B cell (primary cell): ENCODE results near the gene ITIH1. TPM values are rescaled to one million over a fixed set of nuclear protein-coding genes. Genes with fewer than 3 reads are reported as not detected.

Experiments
- ATAC-seq: fragments of 200-7000 bp; cut with Tn5 transposase; one replicate; pipeline ENCODE4 v1.10.0; 2021; ENCODE audit warnings: low read depth, mild to moderate bottlenecking, moderate number of reproducible peaks, moderate library complexity
- CTCF ChIA-PET: fragments of 350-600 bp; sonication (Branson Sonifier 250); formaldehyde crosslinking; loops from one replicate; lab custom pipeline; 2021; ENCODE audit warnings: antibody characterized with exemption, inconsistent platforms; lab: Charles Lee
- POLR2A ChIA-PET: fragments of 350-600 bp; sonication (Branson Sonifier 250); formaldehyde crosslinking; loops from one replicate; lab custom pipeline; 2021; ENCODE audit warnings: antibody characterized with exemption; lab: Charles Lee
- DNase-seq: peaks from one replicate; pipeline ENCODE4 v3.0.0; 2013
- H2AFZ ChIP-seq: 2 replicates; pipeline ENCODE4 v1.6.1; 2012; ENCODE audit warnings: mild to moderate bottlenecking, low read depth, low read length; ENCODE audit not compliant: insufficient read depth, poor library complexity, severe bottlenecking
- H3K27ac ChIP-seq, 2 donors: 1 replicate in 1 of 2; 2 replicates in 1 of 2; pipeline ENCODE4 v1.5.1; 2012 to 2013; ENCODE audit warnings: low read length in 2 of 2, mild to moderate bottlenecking in 2 of 2, moderate library complexity in 1 of 2
- H3K27me3 ChIP-seq, 4 experiments: fragments of 200-600 bp in 1 of 4; sonication (generic) in 1 of 4; replicated peaks in 1 of 4; 1 replicate in 2 of 4; 2 replicates in 2 of 4; pipeline versions ENCODE4 v1.6.1 to v1.7.0; 2013 to 2016; ENCODE audit warnings: low read length in 3 of 4, mild to moderate bottlenecking in 2 of 4, mixed read lengths in 1 of 4, moderate library complexity in 1 of 4; ENCODE audit not compliant: insufficient read depth in 4 of 4, control insufficient read depth in 3 of 4; ENCODE audit errors: control extremely low read depth in 1 of 4
- H3K36me3 ChIP-seq, 2 experiments: replicated peaks in 1 of 2; 1 replicate in 1 of 2; 2 replicates in 1 of 2; pipeline versions ENCODE4 v1.6.1 to v1.7.1; 2013; ENCODE audit warnings: low read length in 1 of 2; ENCODE audit not compliant: insufficient read depth in 2 of 2, control insufficient read depth in 1 of 2; ENCODE audit errors: control extremely low read depth in 1 of 2, extremely low read depth in 1 of 2
- H3K4me1 ChIP-seq, 2 donors: fragments of 200-600 bp in 1 of 2; sonication (generic) in 1 of 2; 1 replicate in 1 of 2; 2 replicates in 1 of 2; pipeline versions ENCODE4 v1.5.1 to v1.6.1; 2013 to 2017; ENCODE audit warnings: low read length in 2 of 2; ENCODE audit not compliant: control insufficient read depth in 2 of 2, insufficient read depth in 2 of 2
- H3K4me2 ChIP-seq: replicated peaks from 2 replicates; pipeline ENCODE3; 2012; ENCODE audit warnings: mild to moderate bottlenecking, low read depth, low read length; ENCODE audit not compliant: poor library complexity, severe bottlenecking
- H3K4me3 ChIP-seq, 5 experiments: fragments of 200-600 bp in 1 of 5; sonication (generic) in 1 of 5; 1 replicate in 3 of 5; 2 replicates in 2 of 5; pipeline versions ENCODE4 v1.5.1 to v1.7.0; 2011 to 2016; ENCODE audit warnings: low read length in 4 of 5, mild to moderate bottlenecking in 4 of 5, low read depth in 2 of 5, control low read depth in 1 of 5, moderate library complexity in 1 of 5; ENCODE audit not compliant: insufficient read depth in 1 of 5; ENCODE audit errors: control extremely low read depth in 1 of 5, extremely low read depth in 1 of 5
- H3K79me2 ChIP-seq: fragments of 200-600 bp; sonication (generic); one replicate; pipeline ENCODE4 v1.6.0; 2016; ENCODE audit warnings: low read length; ENCODE audit not compliant: control insufficient read depth, insufficient read depth
- H3K9ac ChIP-seq: fragments of 200-600 bp; sonication (generic); 2 replicates; pipeline ENCODE4 v1.6.1; 2017; ENCODE audit warnings: mild to moderate bottlenecking, low read length, moderate library complexity
- H3K9me3 ChIP-seq, 3 donors: one replicate each; pipeline versions ENCODE4 v1.6.1 to v1.7.1; 2013; ENCODE audit warnings: low read length in 2 of 3; ENCODE audit not compliant: control insufficient read depth in 2 of 3, insufficient read depth in 1 of 3; ENCODE audit errors: control extremely low read depth in 1 of 3
- H4K20me1 ChIP-seq: 2 replicates; pipeline ENCODE4 v1.6.0; 2012; ENCODE audit warnings: mild to moderate bottlenecking, low read length; ENCODE audit not compliant: insufficient read depth, control insufficient read depth, poor library complexity, severe bottlenecking
- H3K27ac Mint-ChIP-seq: one replicate; pipeline ENCODE4 v1.8.0; 2021; ENCODE audit warnings: mixed read lengths
- H3K27me3 Mint-ChIP-seq: one replicate; pipeline ENCODE4 v1.8.0; 2021; ENCODE audit warnings: mixed read lengths
- H3K4me1 Mint-ChIP-seq: one replicate; pipeline ENCODE4 v1.8.0; 2021; ENCODE audit warnings: mixed read lengths
- H3K4me3 Mint-ChIP-seq: one replicate; pipeline ENCODE4 v1.8.0; 2021; ENCODE audit warnings: mixed read lengths
- H3K9me3 Mint-ChIP-seq: one replicate; pipeline ENCODE4 v1.8.0; 2022; ENCODE audit warnings: mixed read lengths; ENCODE audit not compliant: insufficient read depth
- CTCF ChIP-seq: fragments of 200-600 bp; IDR thresholded peaks from one replicate; pipeline ENCODE4 v1.8.0; 2022; ENCODE audit warnings: antibody characterized with exemption, mild to moderate bottlenecking
- EZH2 ChIP-seq: IDR thresholded peaks from 2 replicates; pipeline ENCODE4 v1.6.1; 2012; ENCODE audit warnings: borderline replicate concordance, low read depth, mild to moderate bottlenecking, moderate library complexity, low read length; ENCODE audit not compliant: insufficient read depth, poor library complexity, severe bottlenecking
- WGBS: methylation state at CpG from one replicate; pipeline ENCODE4 v1.1.5; 2013; ENCODE audit warnings: missing lambda C conversion rate; ENCODE audit not compliant: insufficient coverage; 5-methylcytosine and 5-hydroxymethylcytosine counted together
- intact Hi-C: fragments of 100-400 bp; cut with micrococcal nuclease; formaldehyde crosslinking; loops from one replicate; pipeline ENCODE4 v1.10.0; 2022
- polyA plus RNA-seq: library from polyadenylated mRNA; depleted of rRNA; stranded (reverse); fragments of >200 nt; gene quantifications from 2 replicates; pipeline ENCODE4 v1.2.3, GENCODE V29; 2012
- total RNA-seq, 2 donors: library from RNA; stranded (reverse); fragments of 120-200 nt in 1 of 2; gene quantifications; 1 replicate in 1 of 2; 2 replicates in 1 of 2; pipeline versions ENCODE4 v1.2.3 to v1.2.4, GENCODE V29; 2013 to 2022

The ITIH1 gene
- total and polyA plus RNA-seq, 2 donors (not counting 1 experiment from before 2014, with no cell fraction given) = 2.0 TPM; not detected in 1

DNA sequence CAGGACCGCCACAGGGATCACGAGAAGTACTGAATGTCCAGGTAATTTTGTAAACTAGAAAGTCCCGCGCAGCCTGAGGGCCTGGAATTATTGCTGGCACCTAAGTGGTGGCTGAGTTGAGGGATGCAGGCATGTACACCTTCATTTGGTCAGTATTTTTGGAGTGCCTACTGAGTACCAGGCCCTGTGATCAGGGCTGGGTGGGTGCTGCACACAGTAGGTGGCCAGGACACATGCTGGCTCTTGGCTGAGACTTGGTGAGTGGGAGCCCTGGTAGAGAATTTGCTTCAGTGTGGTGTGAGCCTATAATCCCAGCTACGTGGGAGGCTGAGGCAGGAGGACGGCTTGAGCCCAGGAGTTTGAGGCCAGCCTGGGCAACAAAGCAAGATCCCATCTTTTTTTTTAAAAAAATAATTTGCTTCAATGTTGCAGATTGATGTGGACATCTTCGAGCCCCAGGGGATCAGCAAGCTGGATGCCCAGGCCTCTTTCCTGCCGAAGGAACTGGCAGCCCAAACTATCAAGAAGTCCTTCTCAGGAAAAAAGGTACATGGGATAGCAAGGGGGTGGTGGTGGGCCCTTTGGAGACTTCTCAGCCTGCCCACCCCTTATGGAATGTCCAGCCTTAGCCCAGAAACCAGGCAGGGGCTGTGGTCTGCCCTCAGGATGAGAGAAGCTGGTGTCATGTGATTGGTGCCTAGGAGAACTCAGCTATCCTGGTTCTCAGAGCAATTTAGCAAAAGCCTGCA is 2.6 kb downstream of the ITIH1 start:
- Histone ChIP-seq H3K27me3 (no peaks in the 10 kb centered on the region), H3K79me2 (no peaks in the 10 kb centered on the region), H3K9ac (no peak overlapping the region), H3K27ac (peak overlapping the region; percentile 88 to 90), H3K9me3 (no peaks in the 10 kb centered on the region), H2AFZ (peak overlapping the region; percentile 56), H3K4me3 (no peak overlapping the region), H3K36me3 (no peaks in the 10 kb centered on the region), H4K20me1 (no peaks in the 10 kb centered on the region), H3K4me1 (peaks cover 14 to 19% of the 10 kb centered on the region in 2 donors), H3K4me2 (peak overlapping the region; percentile 51)
- no peak for TF ChIP-seq EZH2
- no peaks in the 10 kb centered on the region for H3K9me3 Mint-ChIP-seq
- H3K4me3 Mint-ChIP-seq = peak overlapping the region; percentile 18
- H3K4me1 Mint-ChIP-seq = peaks cover 14% of the 10 kb centered on the region
- POLR2A ChIA-PET = interaction anchor here (0.5 to 1.9 kb wide), 2 partner anchors 9 to 75 kb away, joined by 8 to 15 read pairs; partner anchors contain the start of gene NEK4
- H3K27me3 Mint-ChIP-seq = peaks cover 4% of the 10 kb centered on the region
- ATAC-seq = peak; percentile 6
- H3K27ac Mint-ChIP-seq = peak overlapping the region; percentile 91
- intact Hi-C loops = loop anchor here (1.0 kb wide), 1 partner anchor 9 kb away; no protein-coding TSS in a partner anchor
- 65% methylated on average over 6 of the region's 8 CpGs for WGBS
- CTCF ChIA-PET = interaction anchor here (0.6 to 1.4 kb wide), 3 partner anchors 9 to 559 kb away, joined by 3 to 8 read pairs (median 4); partner anchors contain the start of gene NEK4
- no peak for DNase-seq

GRCh38 chr3:52781741-52782140 is 4.3 kb downstream of the ITIH1 start:
- CTCF ChIA-PET = no interaction called here
- no peaks in the 10 kb centered on the region for H3K36me3 ChIP-seq

More at GRCh38 chr3:52781741-52782140, 4.3 kb downstream of the ITIH1 start:
- Mint-ChIP-seq H3K27me3 (peaks cover 4% of the 10 kb centered on the region), H3K27ac (peak overlapping the region; percentile 6), H3K4me3 (no peak overlapping the region), H3K9me3 (no peaks in the 10 kb centered on the region), H3K4me1 (peaks cover 14% of the 10 kb centered on the region)
- 53% methylated on average over 9 of the region's 13 CpGs for WGBS
- H3K4me3 ChIP-seq = no peak overlapping the region
- no peaks in the 10 kb centered on the region for H4K20me1 ChIP-seq
- ATAC-seq (no peak), DNase-seq (no peak)
- H2AFZ ChIP-seq = no peak overlapping the region
- no peaks in the 10 kb centered on the region for H3K27me3 ChIP-seq
- H3K9ac ChIP-seq = no peak overlapping the region
- TF ChIP-seq EZH2 = no peak
- no peak for TF ChIP-seq CTCF
- intact Hi-C loops = no loop called here
- H3K4me1 ChIP-seq = peaks cover 14 to 19% of the 10 kb centered on the region in 2 donors
- POLR2A ChIA-PET = no interaction called here
- H3K9me3 ChIP-seq = no peaks in the 10 kb centered on the region
- H3K27ac ChIP-seq = no peak overlapping the region
- no peak overlapping the region for H3K4me2 ChIP-seq
- H3K79me2 ChIP-seq = no peaks in the 10 kb centered on the region
